WI38 (cell line): ENCODE measurements around the gene SAMD8.
"Not testable (repeated sequence)": the region's sequence is repeated elsewhere in the genome, so short reads cannot be mapped to it uniquely, and the experiment has no call there.

Source experiments
- H3K4me3 ChIP-seq: 2 replicates; pipeline ENCODE4 v1.5.1; 2011; ENCODE audit warnings: low read depth, mild to moderate bottlenecking, control low read depth, low read length
- CTCF ChIP-seq: IDR thresholded peaks from 2 replicates; pipeline ENCODE4 v1.5.1; 2012; ENCODE audit warnings: low read depth, mild to moderate bottlenecking, control low read depth, low read length

The SAMD8 gene

GRCh38 chr10:75202321-75203045, 91.0 kb downstream of the SAMD8 start:
- TF ChIP-seq CTCF: no peak
- H3K4me3 ChIP-seq: no peak overlapping the region

GRCh38 chr10:75203046-75203620, 91.7 kb downstream of the SAMD8 start:
- not testable (repeated sequence) for H3K4me3 ChIP-seq

GRCh38 chr10:75203724-75204123, 92.3 kb downstream of the SAMD8 start:
- no peak for TF ChIP-seq CTCF
- H3K4me3 ChIP-seq: no peak overlapping the region

GRCh38 chr10:75205908-75206307, 94.5 kb downstream of the SAMD8 start:
- TF ChIP-seq CTCF: no peak
- no peak overlapping the region for H3K4me3 ChIP-seq

- not testable (repeated sequence) for H3K4me3 ChIP-seq
Observed at GRCh38 chr10:75206638-75207037, 95.2 kb downstream of the SAMD8 start.

- H3K4me3 ChIP-seq: no peak overlapping the region
- TF ChIP-seq CTCF: no peak
Observed at GRCh38 chr10:75207079-75207856, 95.8 kb downstream of the SAMD8 start.

- TF ChIP-seq CTCF: no peak
- H3K4me3 ChIP-seq: no peak overlapping the region
Observed at GRCh38 chr10:75207857-75208144, 96.3 kb downstream of the SAMD8 start.

- TF ChIP-seq CTCF: no peak
- no peak overlapping the region for H3K4me3 ChIP-seq
Observed at GRCh38 chr10:75208181-75208580, 96.7 kb downstream of the SAMD8 start.
